ENCODE measurements around the gene EYA4.

Gene EYA4

DNA sequence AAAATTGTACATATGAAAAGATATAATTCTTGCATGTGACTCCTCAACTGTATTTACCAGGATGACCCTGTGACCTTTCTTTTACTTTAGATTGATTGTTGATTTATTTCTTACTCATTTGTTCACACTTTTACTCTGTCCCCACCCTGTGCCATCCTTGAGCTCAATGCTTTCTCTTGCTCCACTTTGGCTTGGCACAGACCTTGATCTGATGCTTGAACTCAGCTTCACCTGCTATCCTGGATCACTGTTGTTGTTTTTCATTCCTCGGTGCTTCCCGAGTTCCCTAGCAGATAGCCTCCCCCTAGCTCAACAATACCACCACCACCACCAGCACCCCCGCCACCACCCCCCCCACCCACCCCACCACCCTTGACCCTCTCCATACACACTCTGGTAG is 102.1 kb downstream of the EYA4 start:
- H3K36me3 ChIP-seq (replicated peaks), result no peaks in the 10 kb centered on the region
- DNase-seq, result no peak
- H3K27me3 ChIP-seq (replicated peaks), result no peaks in the 10 kb centered on the region
- no peak overlapping the region for H3K27ac ChIP-seq
- H3K4me3 ChIP-seq (ENCODE audit: low read depth, low read length), result no peak overlapping the region
- TF ChIP-seq, protein P1, sequence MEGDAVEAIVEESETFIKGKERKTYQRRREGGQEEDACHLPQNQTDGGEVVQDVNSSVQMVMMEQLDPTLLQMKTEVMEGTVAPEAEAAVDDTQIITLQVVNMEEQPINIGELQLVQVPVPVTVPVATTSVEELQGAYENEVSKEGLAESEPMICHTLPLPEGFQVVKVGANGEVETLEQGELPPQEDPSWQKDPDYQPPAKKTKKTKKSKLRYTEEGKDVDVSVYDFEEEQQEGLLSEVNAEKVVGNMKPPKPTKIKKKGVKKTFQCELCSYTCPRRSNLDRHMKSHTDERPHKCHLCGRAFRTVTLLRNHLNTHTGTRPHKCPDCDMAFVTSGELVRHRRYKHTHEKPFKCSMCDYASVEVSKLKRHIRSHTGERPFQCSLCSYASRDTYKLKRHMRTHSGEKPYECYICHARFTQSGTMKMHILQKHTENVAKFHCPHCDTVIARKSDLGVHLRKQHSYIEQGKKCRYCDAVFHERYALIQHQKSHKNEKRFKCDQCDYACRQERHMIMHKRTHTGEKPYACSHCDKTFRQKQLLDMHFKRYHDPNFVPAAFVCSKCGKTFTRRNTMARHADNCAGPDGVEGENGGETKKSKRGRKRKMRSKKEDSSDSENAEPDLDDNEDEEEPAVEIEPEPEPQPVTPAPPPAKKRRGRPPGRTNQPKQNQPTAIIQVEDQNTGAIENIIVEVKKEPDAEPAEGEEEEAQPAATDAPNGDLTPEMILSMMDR (IDR thresholded peaks at IDR 0.05; ENCODE audit: low read depth, low read length, missing control alignments), result no peak
- in situ Hi-C loops (cut with HindIII; ENCODE audit: low pct_ligation_motif_present, low sequenced_read_pairs), result no loop called here

DNA sequence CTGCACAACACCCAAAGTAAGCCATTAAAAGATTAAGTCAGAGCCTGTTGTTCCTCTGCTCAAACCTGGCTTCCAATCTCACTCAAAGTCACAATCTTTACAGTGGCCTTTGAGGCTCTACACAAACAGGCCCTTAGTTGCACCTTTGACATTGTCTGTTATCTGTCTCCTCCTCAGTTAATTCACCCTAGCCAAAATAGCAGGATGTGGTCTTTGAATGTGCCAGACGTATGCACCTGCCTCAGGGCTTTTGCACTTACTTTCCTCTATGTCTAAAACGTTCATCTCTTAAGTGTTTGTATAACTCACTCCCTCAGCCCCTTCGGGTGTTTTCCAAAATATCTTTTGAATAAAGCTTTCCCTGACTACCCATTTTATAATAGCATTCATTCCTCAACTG is 107.7 kb downstream of the EYA4 start:
- TF ChIP-seq, protein P1 (IDR thresholded peaks at IDR 0.05; ENCODE audit: low read depth, low read length, missing control alignments), result no peak
- Histone ChIP-seq H3K27me3 (replicated peaks) (no peaks in the 10 kb centered on the region), H3K4me3 (ENCODE audit: low read depth, low read length) (no peak overlapping the region), H3K27ac (no peak overlapping the region), H3K36me3 (replicated peaks) (no peaks in the 10 kb centered on the region)
- no peak for DNase-seq
- in situ Hi-C loops (cut with HindIII; ENCODE audit: low pct_ligation_motif_present, low sequenced_read_pairs), result no loop called here

DNA sequence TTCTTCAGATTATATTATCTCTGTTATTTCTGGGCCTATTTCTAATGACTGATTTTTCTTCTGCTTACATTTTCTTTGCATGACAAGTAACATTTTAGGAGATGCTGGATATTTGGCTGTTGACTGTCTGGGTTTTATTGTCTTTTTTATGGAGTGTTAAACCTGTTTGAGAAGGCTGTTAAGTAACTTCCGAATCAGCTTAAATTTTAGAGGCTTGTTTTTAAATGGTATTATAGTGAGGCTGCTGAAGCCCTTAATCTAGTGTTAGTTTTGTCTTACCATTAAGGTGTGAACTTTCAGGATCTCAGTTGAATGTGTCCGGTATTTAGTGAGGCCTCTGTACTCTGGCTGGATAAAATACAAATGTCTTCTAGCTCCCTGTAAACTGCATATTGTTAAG is 109.8 kb downstream of the EYA4 start:
- H3K4me3 ChIP-seq (ENCODE audit: low read depth, low read length), result no peak overlapping the region
- H3K27me3 ChIP-seq (replicated peaks), result no peaks in the 10 kb centered on the region
- in situ Hi-C loops (cut with HindIII; ENCODE audit: low pct_ligation_motif_present, low sequenced_read_pairs), result no loop called here
- H3K36me3 ChIP-seq (replicated peaks), result no peaks in the 10 kb centered on the region
- no peak overlapping the region for H3K27ac ChIP-seq
- TF ChIP-seq, protein P1 (IDR thresholded peaks at IDR 0.05; ENCODE audit: low read depth, low read length, missing control alignments), result no peak
- no peak for DNase-seq

DNA sequence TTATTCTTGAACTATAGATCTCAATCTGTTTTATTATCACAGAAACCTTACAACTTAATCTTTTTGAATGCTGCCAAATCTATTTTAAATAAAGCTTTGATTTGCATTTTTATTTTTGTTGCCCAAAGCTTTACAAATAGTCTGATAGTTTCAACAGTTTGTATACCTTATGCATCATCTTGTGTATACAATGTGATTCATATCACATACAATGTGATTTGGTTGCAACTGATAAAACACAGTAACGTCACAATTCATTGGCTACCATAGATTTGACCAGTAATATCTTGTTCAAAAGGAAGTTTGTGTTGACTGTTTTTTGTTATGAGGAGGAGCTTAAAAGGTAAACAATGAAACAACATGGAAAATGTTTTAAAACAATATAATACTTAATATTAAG is 110.9 kb downstream of the EYA4 start:
- in situ Hi-C loops (cut with HindIII; ENCODE audit: low pct_ligation_motif_present, low sequenced_read_pairs), result no loop called here
- no peak for DNase-seq
- TF ChIP-seq, protein P1 (IDR thresholded peaks at IDR 0.05; ENCODE audit: low read depth, low read length, missing control alignments), result no peak
- Histone ChIP-seq H3K27me3 (replicated peaks) (no peaks in the 10 kb centered on the region), H3K36me3 (replicated peaks) (no peaks in the 10 kb centered on the region), H3K4me3 (ENCODE audit: low read depth, low read length) (no peak overlapping the region), H3K27ac (no peak overlapping the region)

DNA sequence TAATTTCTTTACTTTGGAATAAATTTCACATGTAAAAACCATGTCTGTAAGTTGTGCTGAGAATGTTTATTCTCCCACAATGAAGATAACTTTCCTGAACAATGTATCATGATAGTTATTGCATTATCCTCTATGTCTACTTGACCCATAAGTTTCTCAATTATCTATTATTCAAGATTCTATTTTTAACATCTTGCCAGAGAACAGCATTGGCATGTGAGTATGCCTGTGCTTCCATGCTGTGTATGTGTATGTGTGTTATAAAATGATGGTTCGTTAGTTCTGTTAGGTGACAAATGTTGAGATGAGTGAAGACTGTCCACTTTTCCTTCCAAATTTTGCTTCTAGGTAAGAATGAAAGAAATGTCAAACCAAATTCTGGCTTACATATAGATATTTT is 111.9 kb downstream of the EYA4 start:
- Histone ChIP-seq H3K27me3 (replicated peaks) (no peaks in the 10 kb centered on the region), H3K4me3 (ENCODE audit: low read depth, low read length) (no peak overlapping the region), H3K36me3 (replicated peaks) (no peaks in the 10 kb centered on the region), H3K27ac (no peak overlapping the region)
- DNase-seq, result no peak
- TF ChIP-seq, protein P1 (IDR thresholded peaks at IDR 0.05; ENCODE audit: low read depth, low read length, missing control alignments), result no peak
- in situ Hi-C loops (cut with HindIII; ENCODE audit: low pct_ligation_motif_present, low sequenced_read_pairs), result no loop called here

DNA sequence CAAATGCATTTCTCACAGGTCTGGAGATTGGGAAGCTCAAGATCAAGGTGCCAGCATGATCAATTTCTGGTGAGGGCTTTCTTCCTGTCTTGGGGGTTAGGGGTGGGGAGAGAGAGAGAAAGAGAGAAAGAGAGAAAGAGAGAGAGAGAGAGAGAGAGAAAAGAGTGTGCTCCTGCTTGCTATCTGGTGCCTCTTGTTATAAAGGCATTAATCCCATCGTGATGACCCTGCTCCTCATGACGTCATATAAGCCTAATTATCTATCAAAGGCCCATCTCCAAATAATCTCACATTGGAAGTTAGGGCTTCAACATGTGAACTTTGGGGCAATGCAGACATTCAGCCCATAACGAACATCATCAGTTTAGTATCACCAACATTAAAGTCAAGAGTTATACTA is 114.8 kb downstream of the EYA4 start:
- Histone ChIP-seq H3K4me3 (ENCODE audit: low read depth, low read length) (no peak overlapping the region), H3K27ac (no peak overlapping the region), H3K36me3 (replicated peaks) (no peaks in the 10 kb centered on the region), H3K27me3 (replicated peaks) (no peaks in the 10 kb centered on the region)
- DNase-seq, result no peak
- in situ Hi-C loops (cut with HindIII; ENCODE audit: low pct_ligation_motif_present, low sequenced_read_pairs), result no loop called here
- TF ChIP-seq, protein P1 (IDR thresholded peaks at IDR 0.05; ENCODE audit: low read depth, low read length, missing control alignments), result no peak
